DMS153 (cell line): Measurements from ENCODE around the gene LIPN.

Experiments
- DNase-seq: peaks from one replicate; lab custom pipeline; 2025; lab: John Stamatoyannopoulos, UW

Gene LIPN

DNA sequence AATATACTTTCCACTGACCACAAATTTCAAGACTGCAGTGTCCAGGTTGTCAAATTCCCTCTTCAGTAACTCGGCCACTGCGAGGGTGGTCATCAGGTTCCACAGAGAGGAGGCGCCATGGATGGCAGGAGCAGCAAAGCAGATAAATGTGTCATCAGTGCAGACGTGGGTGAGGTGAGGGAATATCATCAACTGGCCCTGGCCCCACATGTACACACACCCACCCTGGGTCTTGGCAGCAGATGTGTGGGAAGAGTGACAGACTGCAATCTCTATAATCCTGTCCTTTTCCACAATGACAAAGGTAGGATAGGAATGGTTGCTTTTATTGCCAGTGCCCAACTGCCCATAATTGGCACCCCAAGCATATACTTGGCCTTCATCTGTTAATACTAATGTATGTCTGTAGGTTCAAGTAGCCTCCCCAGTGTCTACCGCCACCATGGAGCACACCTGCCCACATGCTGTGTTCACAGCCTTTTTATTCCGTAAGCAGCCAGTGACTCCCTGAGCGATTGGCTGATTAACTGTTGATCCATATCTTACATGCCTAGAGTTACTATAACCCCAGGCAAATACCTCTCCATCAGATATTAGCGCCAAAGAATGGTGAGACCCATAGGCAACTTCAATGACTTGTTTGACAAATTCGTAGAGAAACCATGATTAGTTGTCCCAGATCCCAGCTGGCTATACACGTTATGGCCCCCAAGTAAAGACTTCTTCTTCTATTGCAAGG, 26.4 kb downstream of the LIPN start:
- DNase-seq = no peak

- DNase-seq = no peak
Measured at GRCh38 chr10:88787463-88787862, 27.6 kb downstream of the LIPN start.

GRCh38 chr10:88788924-88789323, 29.1 kb downstream of the LIPN start:
- DNase-seq = no peak

GRCh38 chr10:88791924-88792323, 32.1 kb downstream of the LIPN start:
- DNase-seq = no peak

- DNase-seq = no peak
Measured at GRCh38 chr10:88792661-88793060, 32.8 kb downstream of the LIPN start.

- DNase-seq = no peak
Measured at GRCh38 chr10:88793712-88794299, 34.0 kb downstream of the LIPN start.

- DNase-seq = no peak
Measured at GRCh38 chr10:88794731-88795130, 34.9 kb downstream of the LIPN start.

GRCh38 chr10:88800152-88801125, 40.6 kb downstream of the LIPN start:
- DNase-seq = no peak

- DNase-seq = no peak
Measured at GRCh38 chr10:88802523-88803285, 42.9 kb downstream of the LIPN start, which contains the start of gene LIPM. Gene LIPM, plus strand, starts transcription at chr10:88802730. Its CDS starts 167 bp downstream, at chr10:88802897.

DNA sequence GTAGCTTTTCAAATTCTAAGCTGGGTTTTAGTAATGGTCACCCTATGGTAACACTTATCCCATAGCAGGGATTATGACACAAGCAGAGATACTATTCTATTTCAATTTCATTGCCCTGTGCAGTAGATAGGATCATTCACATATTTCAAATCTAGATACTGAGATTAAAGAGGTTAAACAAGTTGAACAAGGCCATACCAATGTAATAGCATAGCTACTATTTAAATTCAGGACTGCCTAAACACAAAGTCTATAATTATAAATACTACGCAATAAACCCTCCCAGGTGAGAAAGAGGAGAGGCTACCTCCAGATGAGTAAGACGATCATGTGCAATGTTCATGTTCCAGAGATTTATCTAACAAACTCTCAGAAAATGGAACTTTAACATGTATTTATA, 43.8 kb downstream of the LIPN start:
- no peak for DNase-seq

DNA sequence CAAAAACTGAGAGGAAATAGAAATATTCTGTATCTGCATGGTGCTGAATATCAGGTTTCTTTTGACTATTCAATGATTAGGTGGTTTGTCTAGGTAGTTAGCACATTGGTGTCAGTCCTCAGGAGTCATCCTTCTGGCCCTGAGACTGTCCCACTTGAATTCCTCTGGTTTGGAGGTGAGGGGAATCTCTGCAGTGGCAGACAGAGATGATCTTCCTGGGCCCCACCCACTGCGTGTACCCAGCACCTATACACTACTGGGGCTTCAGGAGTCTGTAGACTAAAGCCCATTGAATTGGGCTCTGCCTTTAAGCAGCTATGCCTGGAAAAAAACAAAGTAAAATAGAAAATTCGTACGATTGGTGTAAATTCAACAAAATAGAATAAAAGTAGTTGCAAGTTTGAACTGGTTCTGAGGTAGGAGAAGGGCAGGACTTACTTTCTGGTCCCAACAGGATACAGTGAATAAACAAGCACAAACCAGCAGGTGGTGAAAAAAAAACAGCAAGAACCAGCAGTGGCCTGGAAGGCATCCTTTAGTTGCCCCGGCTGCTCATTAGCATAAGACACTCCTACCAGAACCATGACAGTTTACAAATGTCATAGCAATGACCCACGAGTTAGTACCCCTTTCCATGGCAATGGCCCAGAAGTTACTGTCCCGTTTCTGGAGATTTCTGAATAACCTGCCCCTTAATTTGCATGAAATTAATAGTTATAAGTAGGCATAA, 44.4 kb downstream of the LIPN start:
- DNase-seq = no peak

- no peak for DNase-seq
Measured at GRCh38 chr10:88805361-88805760, 45.5 kb downstream of the LIPN start.

- no peak for DNase-seq
Measured at GRCh38 chr10:88805924-88806323, 46.1 kb downstream of the LIPN start.

GRCh38 chr10:88809621-88810020, 49.8 kb downstream of the LIPN start:
- no peak for DNase-seq

- DNase-seq = peak; percentile 65
Measured at GRCh38 chr10:88810196-88810961, 50.6 kb downstream of the LIPN start.

DNA sequence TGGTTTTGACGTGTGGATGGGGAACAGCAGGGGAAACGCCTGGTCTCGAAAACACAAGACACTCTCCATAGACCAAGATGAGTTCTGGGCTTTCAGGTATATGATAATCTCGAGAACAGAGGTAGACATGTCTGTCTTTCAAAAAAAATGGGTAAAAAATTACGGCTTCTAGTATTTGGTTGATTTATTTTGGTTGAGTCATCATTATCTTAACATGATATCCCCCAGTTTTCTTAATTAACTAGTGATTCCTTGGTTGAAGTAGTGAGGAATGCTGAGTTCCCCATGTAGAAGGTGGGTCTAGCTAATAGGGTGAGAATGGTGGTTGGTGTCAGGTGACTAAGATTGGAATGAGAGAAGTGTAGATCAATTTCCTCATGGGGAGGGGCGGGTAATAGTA, 53.4 kb downstream of the LIPN start:
- DNase-seq = no peak

DNA sequence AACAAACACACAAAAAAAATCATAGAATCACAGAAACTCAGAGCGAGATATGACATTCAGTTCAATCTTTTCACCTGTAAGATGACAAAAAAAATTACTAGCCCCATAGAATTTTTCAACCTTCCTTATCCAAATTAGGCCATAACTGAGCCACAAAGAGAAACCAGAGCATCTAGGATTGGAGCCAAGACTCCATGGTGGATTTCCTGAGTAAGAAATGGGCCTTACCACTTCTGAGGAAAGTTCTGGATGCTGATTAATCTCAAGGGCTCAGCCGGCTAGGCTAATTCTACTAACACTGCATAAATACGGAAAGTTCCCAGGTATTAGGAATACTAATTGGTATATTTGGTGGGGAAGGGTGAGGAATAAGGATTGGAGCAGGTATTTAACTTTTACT, 59.5 kb downstream of the LIPN start:
- no peak for DNase-seq

- DNase-seq = no peak
Measured at GRCh38 chr10:88820748-88821401, 61.1 kb downstream of the LIPN start.

DNA sequence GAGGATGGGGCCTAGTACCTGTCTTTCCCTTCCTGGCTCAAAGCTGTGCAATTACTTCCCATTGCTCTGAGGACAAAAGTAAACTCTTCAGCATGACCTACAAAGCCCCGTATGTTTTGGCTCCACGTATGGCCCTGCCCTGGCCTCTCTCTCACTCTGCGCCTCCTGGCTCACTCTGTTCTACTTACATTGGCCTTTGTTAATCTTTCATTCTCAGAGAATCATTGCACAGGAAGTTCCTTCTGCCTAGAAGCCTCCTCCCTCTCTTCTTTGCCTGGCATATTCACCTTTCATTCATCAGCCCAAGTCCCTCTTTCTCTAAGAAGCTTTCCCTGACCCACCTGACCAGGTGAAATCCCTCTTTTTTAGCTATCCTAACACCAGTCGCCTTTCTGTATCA, 66.6 kb downstream of the LIPN start:
- no peak for DNase-seq

- DNase-seq = no peak
Measured at GRCh38 chr10:88827671-88828070, 67.9 kb downstream of the LIPN start.
